GM21390 (cell line): Measurements from ENCODE around the gene NAV2.
"Not testable (repeated sequence)": the region's sequence is repeated elsewhere in the genome, so short reads cannot be mapped to it uniquely, and the experiment has no call there.

Experiments
- ATAC-seq: cut with Tn5 transposase; IDR thresholded peaks from one replicate; pipeline ENCODE4 v1.9.1; 2021; ENCODE audit not compliant: unreplicated experiment

The NAV2 gene

GRCh38 chr11:19938866-19939265, 226.2 kb downstream of the NAV2 start:
- ATAC-seq: no peak

- ATAC-seq: no peak
Measured at GRCh38 chr11:19939415-19939929, 226.8 kb downstream of the NAV2 start.

GRCh38 chr11:19940831-19941230, 228.2 kb downstream of the NAV2 start:
- ATAC-seq: no peak

- no peak for ATAC-seq
Measured at GRCh38 chr11:19946681-19947080, 234.0 kb downstream of the NAV2 start.

GRCh38 chr11:19947537-19948114, 235.0 kb downstream of the NAV2 start:
- ATAC-seq: no peak

- no peak for ATAC-seq
Measured at GRCh38 chr11:19949606-19950005, 237.0 kb downstream of the NAV2 start.

- peak; percentile 91 for ATAC-seq
Measured at GRCh38 chr11:19951558-19952115, 239.0 kb downstream of the NAV2 start.

GRCh38 chr11:19952116-19952605, 239.5 kb downstream of the NAV2 start:
- no peak for ATAC-seq

- no peak for ATAC-seq
Measured at GRCh38 chr11:19952911-19953310, 240.3 kb downstream of the NAV2 start.

GRCh38 chr11:19953336-19953735, 240.7 kb downstream of the NAV2 start:
- no peak for ATAC-seq

GRCh38 chr11:19953909-19954308, 241.3 kb downstream of the NAV2 start:
- no peak for ATAC-seq

GRCh38 chr11:19954899-19955298, 242.3 kb downstream of the NAV2 start:
- ATAC-seq: no peak

GRCh38 chr11:19955660-19956059, 243.0 kb downstream of the NAV2 start:
- no peak for ATAC-seq

- no peak for ATAC-seq
Measured at GRCh38 chr11:19956228-19956627, 243.6 kb downstream of the NAV2 start.

GRCh38 chr11:19957294-19957943, 244.8 kb downstream of the NAV2 start:
- ATAC-seq: no peak

GRCh38 chr11:19958204-19958603, 245.6 kb downstream of the NAV2 start:
- ATAC-seq: no peak

GRCh38 chr11:19959210-19959609, 246.6 kb downstream of the NAV2 start:
- no peak for ATAC-seq

- ATAC-seq: no peak
Measured at GRCh38 chr11:19959648-19960059, 247.0 kb downstream of the NAV2 start.

- ATAC-seq: not testable (repeated sequence)
Measured at GRCh38 chr11:19960410-19960809, 247.8 kb downstream of the NAV2 start.

GRCh38 chr11:19961225-19961624, 248.6 kb downstream of the NAV2 start:
- ATAC-seq: no peak

- no peak for ATAC-seq
Measured at GRCh38 chr11:19962053-19962800, 249.6 kb downstream of the NAV2 start.

GRCh38 chr11:19962801-19963175, 250.2 kb downstream of the NAV2 start:
- ATAC-seq: no peak
